ENCODE data around the gene FSTL4. TPM values are rescaled to one million over a fixed set of nuclear protein-coding genes. Genes with fewer than 3 reads are reported as not detected.

Gene FSTL4
- polyA plus RNA-seq, 3 donors, result not detected

- H3K79me2 ChIP-seq (ENCODE audit: insufficient read depth, low read length), result no peaks in the 10 kb centered on the region
- H4K20me1 ChIP-seq (ENCODE audit: insufficient read depth, low read length), result no peaks in the 10 kb centered on the region
- H3K27ac ChIP-seq (ENCODE audit: low read depth in 1 of 2, low read length in 2 of 2), result no peak overlapping the region
- H3K27me3 ChIP-seq (ENCODE audit: control insufficient read depth in 2 of 2, insufficient read depth in 2 of 2, low read length in 2 of 2), result no peaks in the 10 kb centered on the region
- no peak overlapping the region for H2AFZ ChIP-seq (ENCODE audit: insufficient read depth, low read depth, low read length, poor library complexity, severe bottlenecking)
- H3K4me3 ChIP-seq (replicated peaks in 1 of 3; ENCODE audit: low read depth in 2 of 3, low read length in 3 of 3), result no peak overlapping the region
- Mint-ChIP-seq H3K4me3 (no peak overlapping the region), H3K27me3 (ENCODE audit: low read depth in 3 of 3) (peaks cover 0 to 5% (median 2%) of the 10 kb centered on the region in 3 donors), H3K4me1 (no peaks in the 10 kb centered on the region), H3K27ac (no peak overlapping the region), H3K36me3 (no peaks in the 10 kb centered on the region), H3K9me3 (peaks cover 0 to 15% (median 3%) of the 10 kb centered on the region in 7 donors)
- intact Hi-C loops (cut with micrococcal nuclease), result no loop called here
- H3K9me3 ChIP-seq (replicated peaks in 1 of 2; ENCODE audit: control insufficient read depth in 1 of 2, insufficient read depth in 1 of 2, low read length in 2 of 2), result no peaks in the 10 kb centered on the region
- TF ChIP-seq, protein P1, sequence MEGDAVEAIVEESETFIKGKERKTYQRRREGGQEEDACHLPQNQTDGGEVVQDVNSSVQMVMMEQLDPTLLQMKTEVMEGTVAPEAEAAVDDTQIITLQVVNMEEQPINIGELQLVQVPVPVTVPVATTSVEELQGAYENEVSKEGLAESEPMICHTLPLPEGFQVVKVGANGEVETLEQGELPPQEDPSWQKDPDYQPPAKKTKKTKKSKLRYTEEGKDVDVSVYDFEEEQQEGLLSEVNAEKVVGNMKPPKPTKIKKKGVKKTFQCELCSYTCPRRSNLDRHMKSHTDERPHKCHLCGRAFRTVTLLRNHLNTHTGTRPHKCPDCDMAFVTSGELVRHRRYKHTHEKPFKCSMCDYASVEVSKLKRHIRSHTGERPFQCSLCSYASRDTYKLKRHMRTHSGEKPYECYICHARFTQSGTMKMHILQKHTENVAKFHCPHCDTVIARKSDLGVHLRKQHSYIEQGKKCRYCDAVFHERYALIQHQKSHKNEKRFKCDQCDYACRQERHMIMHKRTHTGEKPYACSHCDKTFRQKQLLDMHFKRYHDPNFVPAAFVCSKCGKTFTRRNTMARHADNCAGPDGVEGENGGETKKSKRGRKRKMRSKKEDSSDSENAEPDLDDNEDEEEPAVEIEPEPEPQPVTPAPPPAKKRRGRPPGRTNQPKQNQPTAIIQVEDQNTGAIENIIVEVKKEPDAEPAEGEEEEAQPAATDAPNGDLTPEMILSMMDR (IDR thresholded peaks at IDR 0.05), result no peak
- no peak for DNase-seq
- 69% methylated on average over 2 of the region's 9 CpGs for WGBS (ENCODE audit: insufficient coverage)
- no peak overlapping the region for H3K4me2 ChIP-seq (replicated peaks; ENCODE audit: extremely low read depth, low read length, poor library complexity, severe bottlenecking)
- no peaks in the 10 kb centered on the region for H3K4me1 ChIP-seq (ENCODE audit: control insufficient read depth in 1 of 2, insufficient read depth in 2 of 2, low read length in 2 of 2)
- H3K36me3 ChIP-seq (replicated peaks in 1 of 2; ENCODE audit: control insufficient read depth in 1 of 2, insufficient read depth in 2 of 2, low read length in 2 of 2), result no peaks in the 10 kb centered on the region
- H3K9ac ChIP-seq (ENCODE audit: insufficient read depth, low read length, poor library complexity, severe bottlenecking), result no peak overlapping the region
Measured at GRCh38 chr5:133652951-133653759, 40.8 kb upstream of the FSTL4 start.

DNA sequence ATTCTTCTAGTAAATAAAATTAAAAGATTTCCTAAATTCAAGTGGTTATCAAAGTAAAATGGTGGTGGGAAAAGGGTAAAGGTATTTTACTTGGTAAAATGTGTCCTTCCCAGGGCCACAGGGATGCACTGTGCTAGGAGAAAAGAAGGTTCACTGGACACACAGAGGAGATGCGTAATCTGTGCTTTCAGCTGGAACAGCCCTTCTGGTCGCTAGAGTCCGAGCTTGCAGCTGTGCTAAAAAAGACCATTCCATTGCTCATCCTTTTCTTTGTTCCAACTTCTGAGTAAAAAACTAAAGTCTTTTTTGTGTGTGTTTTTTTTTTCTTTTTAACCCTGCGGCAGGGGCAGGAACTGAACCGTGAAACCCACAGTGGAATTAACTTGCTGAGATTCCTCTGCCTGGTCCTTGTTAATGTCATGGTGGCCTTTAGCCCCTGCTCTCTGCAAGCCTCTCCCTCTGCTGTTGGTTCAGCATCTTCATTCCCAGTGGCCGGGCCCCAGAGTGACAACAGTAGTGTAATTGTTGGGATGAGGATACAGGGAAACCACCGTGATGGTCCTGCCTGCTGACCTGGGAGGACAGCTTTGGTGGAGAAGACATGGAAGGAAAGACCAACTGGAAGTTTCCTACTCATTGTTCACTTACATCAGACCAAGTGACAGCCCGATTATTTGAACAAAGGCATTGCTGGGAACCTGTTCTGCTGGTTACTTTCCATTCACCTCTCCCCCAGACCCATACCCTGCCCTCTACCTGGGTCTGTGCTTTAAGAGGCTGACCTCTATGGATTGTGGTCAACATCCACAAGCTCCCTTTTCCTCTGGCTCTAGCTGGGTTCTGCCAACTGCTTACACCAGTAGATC, 31.9 kb upstream of the FSTL4 start:
- no peak overlapping the region for H3K27ac ChIP-seq (ENCODE audit: low read depth in 1 of 2, low read length in 2 of 2)
- H3K4me1 ChIP-seq (ENCODE audit: control insufficient read depth in 1 of 2, insufficient read depth in 2 of 2, low read length in 2 of 2), result no peaks in the 10 kb centered on the region
- H3K79me2 ChIP-seq (ENCODE audit: insufficient read depth, low read length), result no peaks in the 10 kb centered on the region
- Mint-ChIP-seq H3K27ac (no peak overlapping the region), H3K27me3 (ENCODE audit: low read depth in 3 of 3) (peaks cover 3 to 8% (median 4%) of the 10 kb centered on the region in 3 donors), H3K9me3 (peaks cover 0 to 7% (median 0%) of the 10 kb centered on the region in 7 donors), H3K4me1 (no peaks in the 10 kb centered on the region), H3K4me3 (no peak overlapping the region), H3K36me3 (no peaks in the 10 kb centered on the region)
- H4K20me1 ChIP-seq (ENCODE audit: insufficient read depth, low read length), result no peaks in the 10 kb centered on the region
- intact Hi-C loops (cut with micrococcal nuclease), result no loop called here
- H2AFZ ChIP-seq (ENCODE audit: insufficient read depth, low read depth, low read length, poor library complexity, severe bottlenecking), result no peak overlapping the region
- DNase-seq, result no peak
- TF ChIP-seq, protein P1 (IDR thresholded peaks at IDR 0.05), result no peak
- H3K9me3 ChIP-seq (replicated peaks in 1 of 2; ENCODE audit: control insufficient read depth in 1 of 2, insufficient read depth in 1 of 2, low read length in 2 of 2), result no peaks in the 10 kb centered on the region
- H3K4me2 ChIP-seq (replicated peaks; ENCODE audit: extremely low read depth, low read length, poor library complexity, severe bottlenecking), result no peak overlapping the region
- H3K27me3 ChIP-seq (ENCODE audit: control insufficient read depth in 2 of 2, insufficient read depth in 2 of 2, low read length in 2 of 2), result peaks cover 0 to 2% of the 10 kb centered on the region in 2 donors
- no peaks in the 10 kb centered on the region for H3K36me3 ChIP-seq (replicated peaks in 1 of 2; ENCODE audit: control insufficient read depth in 1 of 2, insufficient read depth in 2 of 2, low read length in 2 of 2)
- H3K9ac ChIP-seq (ENCODE audit: insufficient read depth, low read length, poor library complexity, severe bottlenecking), result no peak overlapping the region
- H3K4me3 ChIP-seq (replicated peaks in 1 of 3; ENCODE audit: low read depth in 2 of 3, low read length in 3 of 3), result no peak overlapping the region
- WGBS (ENCODE audit: insufficient coverage), result 87% methylated on average over 5 of the region's 8 CpGs

All from CD14-positive monocyte (primary cell).